Activated naive CD8-positive, alpha-beta T cell (primary cell): ENCODE data around the gene DLGAP4.

Source experiments
- H3K27ac Mint-ChIP-seq: one replicate; pipeline ENCODE4 v1.8.0; 2021; ENCODE audit warnings: mixed read lengths
- H3K27me3 Mint-ChIP-seq: one replicate; pipeline ENCODE4 v1.8.0; 2021; ENCODE audit warnings: mixed read lengths
- H3K36me3 Mint-ChIP-seq: one replicate; pipeline ENCODE4 v1.8.0; 2021; ENCODE audit warnings: mixed read lengths
- H3K4me1 Mint-ChIP-seq: one replicate; pipeline ENCODE4 v1.8.0; 2021; ENCODE audit warnings: low read depth, mixed read lengths
- H3K4me3 Mint-ChIP-seq: one replicate; pipeline ENCODE4 v1.8.0; 2021; ENCODE audit warnings: mild to moderate bottlenecking, mixed read lengths
- H3K9me3 Mint-ChIP-seq: one replicate; pipeline ENCODE4 v1.8.0; 2021; ENCODE audit warnings: low read depth, mixed read lengths

Gene DLGAP4

GRCh38 chr20:36270744-36271638 lies 35.1 kb upstream of the DLGAP4 start:
- no peaks in the 10 kb centered on the region for H3K36me3 Mint-ChIP-seq
- peaks cover 2% of the 10 kb centered on the region for H3K27me3 Mint-ChIP-seq
- H3K9me3 Mint-ChIP-seq, result no peaks in the 10 kb centered on the region
- no peaks in the 10 kb centered on the region for H3K4me1 Mint-ChIP-seq
- no peak overlapping the region for H3K4me3 Mint-ChIP-seq
- no peak overlapping the region for H3K27ac Mint-ChIP-seq

GRCh38 chr20:36271639-36272546 lies 34.2 kb upstream of the DLGAP4 start:
- no peak overlapping the region for H3K27ac Mint-ChIP-seq
- H3K27me3 Mint-ChIP-seq, result peaks cover 2% of the 10 kb centered on the region
- H3K9me3 Mint-ChIP-seq, result no peaks in the 10 kb centered on the region
- H3K4me1 Mint-ChIP-seq, result no peaks in the 10 kb centered on the region
- H3K36me3 Mint-ChIP-seq, result no peaks in the 10 kb centered on the region
- H3K4me3 Mint-ChIP-seq, result no peak overlapping the region

- Mint-ChIP-seq H3K36me3 (no peaks in the 10 kb centered on the region), H3K9me3 (no peaks in the 10 kb centered on the region), H3K27me3 (peaks cover 2% of the 10 kb centered on the region), H3K27ac (no peak overlapping the region), H3K4me3 (no peak overlapping the region), H3K4me1 (no peaks in the 10 kb centered on the region)
Observed at GRCh38 chr20:36272547-36273220, 33.5 kb upstream of the DLGAP4 start.

- Mint-ChIP-seq H3K4me3 (no peak overlapping the region), H3K27me3 (peaks cover 5% of the 10 kb centered on the region), H3K9me3 (no peaks in the 10 kb centered on the region)
Observed at GRCh38 chr20:36273414-36274180, 32.5 kb upstream of the DLGAP4 start.

GRCh38 chr20:36274181-36274841 lies 31.8 kb upstream of the DLGAP4 start:
- H3K4me3 Mint-ChIP-seq, result no peak overlapping the region
- peaks cover 5% of the 10 kb centered on the region for H3K27me3 Mint-ChIP-seq
- H3K9me3 Mint-ChIP-seq, result no peaks in the 10 kb centered on the region
- no peaks in the 10 kb centered on the region for H3K36me3 Mint-ChIP-seq
- H3K4me1 Mint-ChIP-seq, result no peaks in the 10 kb centered on the region
- H3K27ac Mint-ChIP-seq, result no peak overlapping the region

More at GRCh38 chr20:36273414-36274180, 32.5 kb upstream of the DLGAP4 start:
- H3K4me1 Mint-ChIP-seq, result no peaks in the 10 kb centered on the region
- H3K36me3 Mint-ChIP-seq, result no peaks in the 10 kb centered on the region
- H3K27ac Mint-ChIP-seq, result no peak overlapping the region

- Mint-ChIP-seq H3K36me3 (no peaks in the 10 kb centered on the region), H3K27me3 (peaks cover 6% of the 10 kb centered on the region), H3K4me3 (no peak overlapping the region), H3K27ac (no peak overlapping the region), H3K9me3 (no peaks in the 10 kb centered on the region), H3K4me1 (no peaks in the 10 kb centered on the region)
Observed at GRCh38 chr20:36275011-36275410, 31.1 kb upstream of the DLGAP4 start.

GRCh38 chr20:36275441-36276189 lies 30.5 kb upstream of the DLGAP4 start:
- Mint-ChIP-seq H3K9me3 (no peaks in the 10 kb centered on the region), H3K27ac (no peak overlapping the region), H3K4me1 (no peaks in the 10 kb centered on the region), H3K4me3 (no peak overlapping the region), H3K36me3 (no peaks in the 10 kb centered on the region), H3K27me3 (peaks cover 11% of the 10 kb centered on the region)

GRCh38 chr20:36277546-36277945 lies 28.6 kb upstream of the DLGAP4 start:
- Mint-ChIP-seq H3K27ac (no peak overlapping the region), H3K36me3 (no peaks in the 10 kb centered on the region), H3K4me3 (no peak overlapping the region), H3K9me3 (no peaks in the 10 kb centered on the region), H3K27me3 (peaks cover 13% of the 10 kb centered on the region), H3K4me1 (no peaks in the 10 kb centered on the region)

- H3K9me3 Mint-ChIP-seq, result no peaks in the 10 kb centered on the region
- peaks cover 13% of the 10 kb centered on the region for H3K27me3 Mint-ChIP-seq
- H3K4me3 Mint-ChIP-seq, result no peak overlapping the region
- H3K27ac Mint-ChIP-seq, result no peak overlapping the region
- H3K4me1 Mint-ChIP-seq, result no peaks in the 10 kb centered on the region
- H3K36me3 Mint-ChIP-seq, result no peaks in the 10 kb centered on the region
Observed at GRCh38 chr20:36279362-36279761, 26.8 kb upstream of the DLGAP4 start.

GRCh38 chr20:36279776-36280175 lies 26.4 kb upstream of the DLGAP4 start:
- H3K27me3 Mint-ChIP-seq, result peaks cover 13% of the 10 kb centered on the region
- no peaks in the 10 kb centered on the region for H3K4me1 Mint-ChIP-seq
- no peak overlapping the region for H3K27ac Mint-ChIP-seq
- no peaks in the 10 kb centered on the region for H3K9me3 Mint-ChIP-seq
- H3K4me3 Mint-ChIP-seq, result no peak overlapping the region
- H3K36me3 Mint-ChIP-seq, result no peaks in the 10 kb centered on the region

- H3K4me3 Mint-ChIP-seq, result no peak overlapping the region
- H3K27ac Mint-ChIP-seq, result no peak overlapping the region
- peaks cover 11% of the 10 kb centered on the region for H3K27me3 Mint-ChIP-seq
- H3K4me1 Mint-ChIP-seq, result no peaks in the 10 kb centered on the region
- no peaks in the 10 kb centered on the region for H3K36me3 Mint-ChIP-seq
- no peaks in the 10 kb centered on the region for H3K9me3 Mint-ChIP-seq
Observed at GRCh38 chr20:36281785-36282380, 24.3 kb upstream of the DLGAP4 start.

- H3K27ac Mint-ChIP-seq, result no peak overlapping the region
- H3K9me3 Mint-ChIP-seq, result peaks cover 4% of the 10 kb centered on the region
- no peak overlapping the region for H3K4me3 Mint-ChIP-seq
- peaks cover 10% of the 10 kb centered on the region for H3K27me3 Mint-ChIP-seq
- no peaks in the 10 kb centered on the region for H3K36me3 Mint-ChIP-seq
- no peaks in the 10 kb centered on the region for H3K4me1 Mint-ChIP-seq
Observed at GRCh38 chr20:36284751-36285150, 21.4 kb upstream of the DLGAP4 start.
